Measurements from ENCODE around the gene MUC5AC.
"Not testable (repeated sequence)": the region's sequence is repeated elsewhere in the genome, so short reads cannot be mapped to it uniquely, and the experiment has no call there.

Gene MUC5AC

GRCh38 chr11:1147792-1148191 lies 10.0 kb upstream of the MUC5AC start:
- DNase-seq (ENCODE audit: low spot score): no peak

GRCh38 chr11:1148752-1149180 lies 9.0 kb upstream of the MUC5AC start:
- no peak for DNase-seq (ENCODE audit: low spot score)

- DNase-seq (ENCODE audit: low spot score): no peak
Observed at GRCh38 chr11:1149545-1149944, 8.2 kb upstream of the MUC5AC start.

GRCh38 chr11:1150116-1150515 lies 7.6 kb upstream of the MUC5AC start:
- DNase-seq (ENCODE audit: low spot score): no peak

GRCh38 chr11:1150769-1151365 lies 6.9 kb upstream of the MUC5AC start:
- DNase-seq (ENCODE audit: low spot score): peak; percentile 45

- no peak for DNase-seq (ENCODE audit: low spot score)
Observed at GRCh38 chr11:1151366-1152315, 6.1 kb upstream of the MUC5AC start.

GRCh38 chr11:1152316-1153104 lies 5.2 kb upstream of the MUC5AC start:
- DNase-seq (ENCODE audit: low spot score): peak; percentile 12

- DNase-seq (ENCODE audit: low spot score): no peak
Observed at GRCh38 chr11:1153105-1153950, 4.4 kb upstream of the MUC5AC start.

DNA sequence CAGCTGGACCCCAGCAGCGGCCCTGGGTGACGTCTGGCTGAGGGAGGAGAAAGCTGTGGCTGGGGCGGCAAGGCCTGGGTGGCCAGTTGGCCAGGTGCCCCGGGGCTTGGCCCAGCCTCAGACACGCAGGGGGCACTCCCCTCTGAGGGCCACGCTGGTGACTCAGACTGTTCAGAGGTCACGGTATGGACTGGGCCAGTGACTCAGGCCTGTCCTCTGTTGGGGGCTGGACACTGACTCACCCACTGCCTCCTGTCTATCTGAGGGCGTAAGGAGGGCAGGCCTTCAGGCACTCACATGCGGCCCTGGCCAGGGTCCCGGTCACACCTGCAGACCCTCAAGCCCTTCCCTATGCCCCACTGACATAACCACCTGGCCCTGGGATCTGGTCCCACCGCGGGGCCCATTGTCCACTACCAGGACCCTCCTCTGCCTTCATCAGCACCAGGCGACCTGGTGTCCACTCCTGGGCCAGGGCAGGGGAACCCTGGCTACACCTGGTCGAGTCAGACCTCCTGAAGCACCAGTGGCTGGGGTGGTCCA lies 3.7 kb upstream of the MUC5AC start:
- DNase-seq (ENCODE audit: low spot score): peak; percentile 97

GRCh38 chr11:1154656-1155055 lies 3.1 kb upstream of the MUC5AC start:
- DNase-seq (ENCODE audit: low spot score): not testable (repeated sequence)

DNA sequence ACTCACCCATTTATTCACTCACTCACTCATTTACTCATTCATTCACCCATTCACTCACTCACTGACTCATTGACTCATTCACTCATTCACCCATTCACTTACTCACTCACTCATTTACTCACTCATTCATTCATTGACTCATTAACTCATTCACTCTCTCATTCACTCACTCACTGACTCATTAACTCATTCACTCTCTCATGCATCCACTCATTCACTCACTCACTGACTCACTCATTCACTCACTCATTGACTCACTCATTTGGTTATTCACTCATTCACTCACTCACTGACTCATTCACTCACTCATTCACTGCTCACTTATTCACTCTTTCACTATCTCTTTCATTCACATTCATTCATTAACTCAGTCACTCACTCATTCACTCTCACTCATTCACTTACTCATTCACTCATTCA lies 2.5 kb upstream of the MUC5AC start:
- no peak for DNase-seq (ENCODE audit: low spot score)

- no peak for DNase-seq (ENCODE audit: low spot score)
Observed at GRCh38 chr11:1156506-1157340, 1.0 kb upstream of the MUC5AC start.

GRCh38 chr11:1157341-1157644 lies 460 bp upstream of the MUC5AC start:
- no peak for DNase-seq (ENCODE audit: low spot score)

DNA sequence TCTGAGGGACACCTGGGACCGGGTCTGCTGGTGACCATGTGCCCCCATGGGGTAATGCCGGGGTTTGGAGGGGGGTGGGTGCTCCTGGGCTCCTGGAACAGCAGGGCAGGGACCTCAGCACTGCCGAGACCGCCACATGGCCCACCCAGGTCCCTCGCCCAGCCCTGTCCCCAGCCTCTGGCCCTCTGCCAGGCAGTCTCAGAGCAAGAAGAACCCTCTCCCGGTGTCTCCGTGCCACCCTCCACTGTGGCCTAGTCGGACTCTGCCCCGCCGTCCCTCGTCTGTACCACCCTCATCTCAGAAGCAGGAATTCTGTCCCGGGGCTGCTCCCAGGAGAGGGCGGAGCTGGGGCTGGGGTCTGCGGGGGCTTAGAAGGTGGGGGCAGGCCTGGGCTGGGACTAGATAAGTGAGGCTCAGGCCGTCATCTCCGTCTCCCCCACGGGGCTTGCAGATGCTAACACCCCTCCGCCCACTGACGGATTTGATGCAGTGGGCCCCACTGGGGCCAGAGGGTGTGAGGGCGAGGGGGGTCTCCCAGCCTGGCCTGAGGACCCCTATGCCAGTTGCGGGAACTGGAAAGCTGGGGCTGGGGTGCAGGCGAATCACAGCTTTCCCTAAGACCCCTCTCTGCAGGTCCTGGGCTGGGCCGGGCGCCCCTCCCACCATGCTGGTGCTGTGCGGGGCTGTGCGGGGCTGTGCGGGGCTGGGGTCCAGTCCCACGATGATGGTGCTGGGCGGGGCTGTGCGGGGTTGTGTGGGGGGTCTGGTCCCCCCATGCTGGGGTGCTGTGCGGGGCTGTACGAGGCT lies 1.1 kb downstream of the MUC5AC start:
- no peak for DNase-seq (ENCODE audit: low spot score)

DNA sequence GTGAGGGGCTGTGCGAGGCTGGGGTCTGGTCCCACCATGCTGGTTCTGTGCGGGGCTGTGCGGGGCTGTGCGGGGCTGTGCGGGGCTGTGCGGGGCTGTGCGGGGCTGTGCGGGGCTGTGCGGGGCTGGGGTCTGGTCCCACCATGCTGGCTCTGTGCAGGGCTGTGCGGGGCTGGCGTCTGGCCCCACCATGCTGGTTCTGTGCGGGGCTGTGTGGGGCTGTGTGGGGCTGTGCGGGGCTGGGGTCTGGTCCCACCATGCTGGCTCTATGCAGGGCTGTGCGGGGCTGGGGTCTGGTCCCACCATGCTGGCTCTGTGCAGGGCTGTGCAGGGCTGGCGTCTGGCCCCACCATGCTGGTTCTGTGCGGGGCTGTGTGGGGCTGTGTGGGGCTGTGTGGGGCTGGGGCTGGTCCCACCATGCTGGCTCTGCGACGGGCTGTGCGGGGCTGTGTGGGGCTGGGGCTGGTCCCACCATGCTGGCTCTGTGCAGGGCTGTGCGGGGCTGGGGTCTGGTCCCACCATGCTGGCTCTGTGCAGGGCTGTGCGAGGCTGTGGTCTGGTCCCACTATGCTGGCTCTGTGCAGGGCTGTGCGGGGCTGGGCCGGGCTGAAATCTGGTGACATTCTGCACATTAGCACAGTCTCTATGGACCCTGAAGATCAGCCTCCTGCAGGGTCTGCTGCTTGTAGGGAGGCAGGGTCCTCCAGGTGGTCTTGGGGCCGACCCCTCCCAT lies 1.9 kb downstream of the MUC5AC start:
- DNase-seq (ENCODE audit: low spot score): not testable (repeated sequence)

DNA sequence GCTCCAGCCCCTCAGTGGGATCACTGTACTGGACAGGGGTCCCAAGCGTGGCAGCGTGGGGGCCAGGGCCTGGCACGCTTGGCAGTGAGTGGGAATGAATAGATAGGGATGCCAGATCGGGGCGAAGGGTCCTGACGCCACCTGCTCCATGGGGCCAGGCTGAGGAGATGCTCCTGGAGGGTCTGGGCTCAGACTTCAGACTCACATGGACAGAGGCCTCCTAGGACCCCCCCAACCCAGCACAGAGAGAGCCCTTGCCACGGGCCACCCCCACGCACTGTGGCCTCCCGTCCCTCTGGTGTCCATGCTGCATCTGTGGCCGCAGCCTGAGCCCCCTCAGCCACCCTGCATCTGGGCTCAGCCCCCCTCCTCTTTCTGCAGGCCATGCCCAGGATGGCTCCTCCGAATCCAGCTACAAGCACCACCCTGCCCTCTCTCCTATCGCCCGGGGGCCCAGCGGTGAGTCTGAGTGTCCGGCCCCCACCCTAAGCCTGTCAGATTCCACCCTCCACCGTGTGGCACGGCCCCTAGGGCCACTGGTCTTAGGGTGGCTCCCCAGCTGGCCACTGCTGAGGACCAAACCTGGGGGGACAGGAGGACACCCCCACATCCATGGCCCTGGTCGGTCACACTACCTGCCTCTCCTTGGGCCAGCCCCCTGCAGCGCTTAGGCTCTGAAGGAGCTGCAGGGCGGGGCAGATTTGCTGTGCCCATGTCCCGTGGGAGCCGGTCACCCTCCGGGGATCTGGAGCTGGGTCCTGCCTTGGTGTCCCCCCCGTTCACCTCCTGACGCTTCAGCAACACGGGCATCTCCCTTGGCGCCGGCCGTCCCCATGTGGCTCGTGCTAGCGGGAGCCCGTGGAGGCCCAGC lies 2.7 kb downstream of the MUC5AC start:
- peak; percentile 8 for DNase-seq (ENCODE audit: low spot score)

- DNase-seq (ENCODE audit: low spot score): peak; percentile 11
Observed at GRCh38 chr11:1161410-1162137, 3.8 kb downstream of the MUC5AC start.

All from AG08396 (cell line).